Activated CD4-positive, alpha-beta T cell treated with anti-CD3 and anti-CD28 coated beads, Interleukin-2, Interleukin-4, amounts not matched to agents 100 ng/mL and 50 ng/mL, durations not matched to agents 16 hours and 8 hours (primary cell): ENCODE results near the gene LMOD1.
A peak's percentile ranks its signal among the peaks of the same experiment; 100 is the strongest.

Experiments used
- DNase-seq: peaks from one replicate; pipeline ENCODE4 v3.0.0-alpha.2; 2020; ENCODE audit warnings: low spot score

Gene LMOD1

DNA sequence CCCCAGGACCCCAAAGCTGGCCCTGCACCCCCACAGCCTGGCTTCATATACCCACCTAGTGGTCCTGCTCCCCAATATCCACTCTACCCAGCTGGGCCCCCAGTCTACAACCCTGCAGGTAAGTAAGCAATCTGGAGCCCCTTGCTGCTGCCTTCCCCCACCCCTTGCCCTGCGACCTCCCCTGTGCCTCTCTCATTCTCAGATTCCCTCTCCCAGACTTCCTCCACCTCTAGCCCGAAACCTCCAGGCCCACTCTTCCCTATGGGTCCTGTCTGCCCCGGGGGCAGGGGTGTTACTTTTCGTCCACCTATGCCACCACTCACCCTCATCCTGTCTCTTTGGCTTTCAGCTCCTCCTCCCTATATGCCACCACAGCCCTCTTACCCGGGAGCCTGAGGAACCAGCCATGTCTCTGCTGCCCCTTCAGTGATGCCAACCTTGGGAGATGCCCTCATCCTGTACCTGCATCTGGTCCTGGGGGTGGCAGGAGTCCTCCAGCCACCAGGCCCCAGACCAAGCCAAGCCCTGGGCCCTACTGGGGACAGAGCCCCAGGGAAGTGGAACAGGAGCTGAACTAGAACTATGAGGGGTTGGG is 54.8 kb downstream of the LMOD1 start:
- DNase-seq, result no peak

DNA sequence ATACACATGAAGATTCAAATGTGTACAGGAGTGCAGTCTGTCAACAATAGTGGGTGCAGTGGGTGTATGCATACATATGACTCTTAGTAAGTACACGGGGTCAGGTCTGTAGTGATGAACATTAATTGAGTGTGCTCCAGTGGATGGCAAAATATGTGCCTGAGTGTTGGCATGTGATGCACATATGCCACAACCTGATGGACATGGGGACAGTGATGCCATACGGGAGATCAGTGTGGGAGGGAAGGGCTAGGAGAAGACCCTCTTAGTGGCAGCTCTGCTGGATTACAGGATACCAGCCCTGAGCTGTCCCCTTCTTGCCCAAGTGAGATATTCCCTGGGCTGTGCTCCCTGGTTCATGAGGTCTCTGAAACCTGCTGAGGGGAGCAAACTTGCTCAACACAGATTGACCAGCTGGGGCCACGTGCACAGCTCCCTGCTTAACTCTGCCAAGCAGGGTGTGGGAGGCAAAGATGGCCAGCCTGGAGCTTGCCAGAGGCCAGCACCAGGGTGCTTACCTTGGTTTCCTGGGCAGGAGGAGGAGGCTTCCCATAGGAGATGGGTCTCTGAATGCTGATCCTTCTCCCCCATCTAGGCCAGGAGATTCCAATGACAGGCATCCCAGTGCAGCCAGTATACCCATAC is 55.4 kb downstream of the LMOD1 start:
- no peak for DNase-seq

DNA sequence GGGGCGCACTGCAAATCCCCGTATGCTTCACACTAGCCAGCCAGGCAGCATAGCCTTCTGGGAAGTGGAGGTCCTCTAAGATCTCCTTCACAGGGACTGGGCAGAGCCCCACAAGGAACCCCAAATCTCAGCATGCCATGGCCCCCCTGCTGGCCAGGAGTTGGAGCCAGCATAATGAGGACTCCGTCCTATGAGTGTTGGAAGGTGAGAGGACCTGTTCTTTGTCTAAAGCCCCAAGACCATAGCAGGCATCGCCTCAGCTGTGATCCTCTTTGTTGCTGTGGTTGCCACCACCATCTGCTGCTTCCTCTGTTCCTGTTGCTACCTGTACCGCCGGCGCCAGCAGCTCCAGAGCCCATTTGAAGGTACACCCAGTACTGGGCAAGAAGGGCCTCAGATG is 56.1 kb downstream of the LMOD1 start:
- no peak for DNase-seq

DNA sequence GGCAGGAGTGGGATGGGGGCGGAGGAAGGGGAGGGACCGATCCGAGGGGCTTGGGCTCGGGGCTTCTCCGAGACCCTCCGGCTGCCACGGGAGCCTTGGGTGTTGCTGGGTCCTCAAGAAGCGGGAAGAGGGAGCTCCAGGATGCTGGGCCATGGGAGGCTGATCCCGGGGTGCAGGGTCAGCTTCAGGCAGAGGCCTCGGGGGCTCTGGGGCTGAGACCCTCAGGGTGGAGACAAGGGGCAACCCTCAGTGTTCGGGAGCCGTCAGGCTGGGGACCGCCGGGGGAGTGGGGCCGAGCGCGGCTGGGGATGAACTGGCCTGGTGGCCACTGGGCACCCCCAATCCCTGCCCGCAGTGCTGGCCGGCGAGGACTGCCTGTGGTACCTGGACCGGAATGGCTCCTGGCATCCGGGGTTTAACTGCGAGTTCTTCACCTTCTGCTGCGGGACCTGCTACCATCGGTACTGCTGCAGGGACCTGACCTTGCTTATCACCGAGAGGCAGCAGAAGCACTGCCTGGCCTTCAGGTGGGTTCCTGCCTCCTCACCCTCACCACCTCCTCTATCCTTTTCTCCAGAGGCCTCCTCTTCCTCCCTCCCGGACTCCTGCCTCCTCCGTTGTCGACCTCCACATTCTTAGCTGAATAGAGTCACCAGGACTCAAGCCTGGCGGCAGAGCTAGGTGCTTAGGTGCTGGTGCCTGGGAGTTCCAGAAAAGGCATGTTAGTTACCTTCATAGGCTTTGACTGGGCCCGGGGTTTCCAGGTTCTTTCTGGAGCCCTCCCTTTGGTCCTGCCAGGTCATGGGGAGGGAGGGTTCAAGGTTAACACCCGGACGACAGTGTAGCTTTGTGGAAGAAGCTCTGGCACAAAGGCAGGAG is 57.0 kb downstream of the LMOD1 start:
- DNase-seq, result no peak

DNA sequence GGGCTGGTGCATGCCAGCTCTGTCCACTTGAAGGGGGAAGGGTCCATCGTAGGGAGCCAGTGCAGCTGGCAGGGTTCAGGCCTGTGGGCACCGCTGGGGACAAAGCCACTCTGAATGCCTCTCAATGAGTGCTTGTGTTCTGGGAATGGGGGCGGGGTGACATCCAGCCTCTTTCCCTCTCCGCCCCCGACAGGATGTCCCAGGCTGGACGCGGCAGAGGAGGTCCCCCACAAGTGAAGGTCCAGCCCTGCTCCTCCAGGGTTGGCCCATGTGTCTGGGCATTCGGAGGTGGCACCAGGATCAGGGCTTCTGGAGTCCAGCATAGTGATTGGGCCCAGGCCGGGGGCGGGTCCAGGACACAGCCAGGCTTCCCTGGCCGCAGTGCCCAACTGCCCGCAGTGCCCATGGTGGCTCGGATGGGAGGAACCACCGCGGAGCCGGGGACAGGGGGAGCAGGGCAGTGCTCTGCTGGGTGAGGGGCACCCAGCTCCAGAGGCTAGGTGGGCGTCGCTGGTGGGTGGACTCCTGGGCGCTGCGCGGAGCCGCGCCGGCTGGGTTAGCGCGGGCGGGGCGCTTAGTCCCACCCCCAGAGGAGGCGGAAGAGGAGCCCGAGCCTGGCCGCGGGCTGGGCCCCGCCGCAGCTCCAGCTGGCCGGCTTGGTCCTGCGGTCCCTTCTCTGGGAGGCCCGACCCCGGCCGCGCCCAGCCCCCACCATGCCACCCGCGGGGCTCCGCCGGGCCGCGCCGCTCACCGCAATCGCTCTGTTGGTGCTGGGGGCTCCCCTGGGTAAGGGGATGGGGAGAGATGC is 57.9 kb downstream of the LMOD1 start, which contains the start of gene SHISA4:
Gene SHISA4 (plus strand): TSS at position 617 of the 808 bp plus-strand sequence. CDS start 97 bp downstream, at position 714.
- DNase-seq, result no peak

DNA sequence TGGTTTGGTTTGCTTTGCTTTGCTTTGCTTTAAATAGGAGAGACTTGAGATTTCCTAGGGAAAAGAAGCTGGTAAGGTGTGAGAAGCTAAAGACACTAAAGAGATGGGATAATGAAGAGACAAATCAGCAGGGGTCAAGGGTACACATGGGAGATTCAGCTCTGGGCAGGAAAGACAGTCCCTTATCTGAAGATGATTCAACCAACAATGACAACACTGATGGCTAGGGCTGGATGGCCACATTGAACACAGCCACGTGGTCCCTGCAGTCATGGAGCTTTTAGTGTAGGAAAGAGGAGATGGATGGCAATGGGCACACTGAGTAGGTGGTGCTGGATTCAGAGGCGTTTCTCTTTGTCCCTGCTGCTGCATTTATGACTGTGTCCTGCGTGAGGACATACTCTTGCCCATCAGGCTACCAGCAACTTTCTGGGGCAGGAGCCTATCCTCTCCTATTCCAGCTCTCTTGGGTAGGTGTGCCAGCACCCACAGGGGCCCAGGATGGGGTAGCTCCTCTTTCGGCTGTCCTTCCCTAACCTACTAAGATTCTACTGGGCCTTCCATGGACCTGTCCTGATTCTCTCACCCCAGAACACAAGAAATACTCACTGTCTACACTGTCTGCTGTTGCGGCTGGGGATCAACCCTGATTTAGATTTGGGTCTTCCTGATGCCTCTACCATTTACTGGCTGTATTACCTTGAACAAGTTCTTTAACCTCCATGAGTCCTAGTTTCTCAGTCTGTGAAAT is 59.1 kb downstream of the LMOD1 start:
- DNase-seq, result no peak

DNA sequence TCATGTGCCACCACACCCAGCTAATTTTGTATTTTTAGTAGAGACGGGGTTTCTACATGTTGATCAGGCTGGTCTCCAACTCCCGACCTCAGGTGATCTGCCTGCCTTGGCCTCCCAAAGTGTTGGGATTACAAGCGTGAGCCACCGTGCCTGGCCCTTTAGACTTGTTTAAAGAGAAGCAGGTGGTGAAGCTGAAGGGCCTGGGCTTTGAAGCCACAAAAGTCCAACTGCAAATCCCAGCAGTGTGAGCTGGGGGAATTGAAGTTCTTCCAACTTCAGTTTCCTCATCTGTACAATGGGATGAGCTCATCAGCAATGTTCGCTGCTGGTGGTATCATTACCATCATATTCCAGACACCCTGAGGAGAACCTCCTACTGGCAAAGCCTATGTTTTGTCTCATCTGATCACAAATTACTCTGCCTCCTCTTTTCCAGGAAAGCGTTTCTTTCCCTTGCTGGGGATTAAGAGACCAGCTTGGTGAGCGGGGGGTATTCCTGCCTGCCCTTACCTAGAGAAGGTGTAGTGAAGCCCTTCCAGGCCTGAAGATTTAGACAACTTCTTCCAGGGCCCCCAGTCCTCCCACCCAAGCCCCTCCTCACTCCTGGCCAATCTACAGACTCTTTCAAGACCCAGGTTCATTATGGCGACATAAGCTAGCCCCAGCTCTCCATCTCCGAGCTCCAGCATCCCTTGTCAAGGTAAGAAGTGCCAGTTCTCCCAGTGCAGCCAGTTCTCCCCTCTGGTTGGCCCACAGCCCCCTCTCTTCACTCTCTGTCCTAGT is 60.1 kb downstream of the LMOD1 start:
- DNase-seq, result no peak

DNA sequence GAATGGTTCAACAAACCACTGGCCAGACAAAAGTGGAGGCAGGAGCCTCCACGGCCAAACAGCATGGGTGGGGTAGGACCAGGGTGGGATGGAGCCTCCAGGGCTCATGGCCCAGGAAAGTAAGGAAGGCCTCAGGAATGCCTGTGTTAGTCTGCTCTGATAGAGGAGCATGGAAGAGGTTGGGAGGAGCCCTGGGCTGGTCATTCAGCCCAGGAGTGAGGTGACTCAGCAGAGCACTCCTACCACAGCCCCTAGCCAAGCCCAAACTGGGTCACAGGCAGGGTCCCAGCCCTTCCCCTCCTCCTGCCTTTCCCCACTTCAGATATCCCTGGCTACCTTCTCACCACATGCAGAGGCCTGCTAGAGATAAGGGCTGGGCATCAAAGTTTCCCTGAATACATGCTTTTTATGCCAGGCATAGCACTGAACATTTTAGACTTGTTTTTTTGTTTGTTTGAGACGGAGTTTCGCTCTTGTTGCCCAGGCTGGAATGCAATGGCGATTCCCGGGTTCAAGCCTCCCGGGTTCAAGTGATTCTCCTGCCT is 60.7 kb downstream of the LMOD1 start:
- DNase-seq, result no peak

DNA sequence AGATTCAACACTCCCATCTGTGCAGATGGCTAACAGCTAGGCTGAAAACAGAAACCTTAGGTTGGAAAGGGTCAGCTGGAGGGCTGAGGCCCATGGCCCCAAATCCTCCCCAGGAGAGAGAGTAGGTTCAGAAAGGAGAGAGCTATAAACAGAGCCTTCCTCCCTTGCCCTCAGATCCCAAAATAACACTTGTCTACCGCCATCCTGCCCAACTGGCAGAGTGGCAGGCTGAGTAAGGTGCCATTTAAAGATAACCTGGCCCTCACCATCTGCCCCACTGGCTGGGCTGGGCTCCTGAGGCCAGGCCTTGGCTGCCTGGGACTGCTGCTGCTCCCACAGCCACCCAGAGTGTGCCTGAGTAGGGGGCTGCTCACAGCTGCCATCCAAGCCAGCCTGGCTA is 61.9 kb downstream of the LMOD1 start:
- DNase-seq, result no peak

DNA sequence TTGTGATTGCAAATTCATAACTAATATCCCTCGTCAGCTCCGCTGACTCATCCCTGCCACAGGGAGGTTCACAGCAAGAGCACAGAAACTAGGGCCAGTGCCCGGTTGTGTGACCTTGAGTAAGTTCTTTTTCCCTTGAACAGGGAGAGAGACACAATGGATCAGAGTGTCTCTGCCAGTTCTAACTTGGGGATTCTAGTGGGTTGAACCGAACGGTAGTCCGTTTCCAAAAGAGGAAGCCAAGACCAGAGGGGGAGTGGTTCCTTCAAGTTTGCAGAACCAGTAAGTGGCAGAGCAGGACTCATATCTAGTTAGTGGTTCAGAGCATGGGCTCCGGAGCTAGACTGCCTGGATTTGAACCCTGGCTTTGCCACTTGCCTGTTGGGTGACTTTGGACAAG is 62.6 kb downstream of the LMOD1 start:
- peak; percentile 21 for DNase-seq

DNA sequence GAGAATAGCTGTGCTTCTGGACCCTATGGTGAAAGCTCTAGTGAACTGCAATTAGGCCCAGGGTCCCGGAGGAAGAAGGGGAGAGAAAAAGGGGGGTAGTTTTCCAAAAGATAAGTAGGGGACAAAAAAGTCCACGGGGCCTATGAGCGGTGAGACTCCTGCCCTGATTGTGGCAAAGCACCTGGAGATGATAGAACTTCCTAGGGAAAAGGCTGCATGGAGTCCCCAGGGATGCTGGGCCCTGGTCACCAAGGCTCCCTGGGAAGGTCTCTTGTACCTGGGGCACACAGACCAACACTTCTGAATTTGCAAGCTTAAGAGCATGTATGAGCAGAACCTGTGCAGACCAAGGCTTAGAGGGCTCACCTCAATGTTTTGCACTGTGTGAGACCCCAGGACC is 63.1 kb downstream of the LMOD1 start:
- no peak for DNase-seq

DNA sequence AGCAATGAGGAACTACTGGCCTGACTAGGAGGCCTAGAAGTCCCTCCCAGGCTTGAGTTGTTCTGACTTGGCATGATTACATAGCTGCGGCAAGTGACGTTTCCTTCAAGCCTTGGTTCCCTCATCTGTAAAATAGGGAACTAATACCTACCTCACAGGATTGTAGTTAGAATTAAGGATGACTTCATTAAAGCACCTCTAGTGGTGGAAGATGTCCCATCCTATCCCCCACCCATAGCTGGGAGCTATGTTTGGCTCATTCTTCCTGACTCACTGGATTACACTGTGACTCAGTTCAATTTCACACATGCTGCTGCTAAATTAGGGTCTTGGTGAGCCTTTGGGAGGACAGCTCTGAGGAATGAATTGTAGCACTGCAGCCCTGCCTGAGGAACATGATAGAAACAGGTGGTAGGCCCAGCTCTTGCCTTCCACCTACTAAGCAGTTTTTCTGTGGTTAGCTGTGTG is 63.6 kb downstream of the LMOD1 start:
- DNase-seq, result no peak

DNA sequence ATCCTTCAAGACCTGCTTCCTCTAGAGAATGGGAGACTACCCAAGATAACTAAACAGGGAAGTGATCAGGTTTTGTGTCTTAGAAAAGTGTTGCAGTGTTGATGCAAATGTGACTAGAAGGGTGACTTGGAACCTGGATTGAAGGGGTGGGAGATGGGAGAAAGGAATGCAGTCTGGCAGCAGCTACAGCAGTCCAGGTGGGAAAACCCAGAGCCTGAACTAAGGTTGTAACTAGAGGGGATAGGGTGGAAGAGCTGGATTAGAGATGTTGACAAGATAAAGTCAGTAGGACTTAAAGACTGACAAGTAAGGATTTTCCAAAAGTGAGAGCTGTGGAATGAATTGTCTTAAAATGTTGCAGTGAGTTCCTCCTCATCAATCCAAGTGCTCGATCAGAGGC is 64.7 kb downstream of the LMOD1 start:
- no peak for DNase-seq

DNA sequence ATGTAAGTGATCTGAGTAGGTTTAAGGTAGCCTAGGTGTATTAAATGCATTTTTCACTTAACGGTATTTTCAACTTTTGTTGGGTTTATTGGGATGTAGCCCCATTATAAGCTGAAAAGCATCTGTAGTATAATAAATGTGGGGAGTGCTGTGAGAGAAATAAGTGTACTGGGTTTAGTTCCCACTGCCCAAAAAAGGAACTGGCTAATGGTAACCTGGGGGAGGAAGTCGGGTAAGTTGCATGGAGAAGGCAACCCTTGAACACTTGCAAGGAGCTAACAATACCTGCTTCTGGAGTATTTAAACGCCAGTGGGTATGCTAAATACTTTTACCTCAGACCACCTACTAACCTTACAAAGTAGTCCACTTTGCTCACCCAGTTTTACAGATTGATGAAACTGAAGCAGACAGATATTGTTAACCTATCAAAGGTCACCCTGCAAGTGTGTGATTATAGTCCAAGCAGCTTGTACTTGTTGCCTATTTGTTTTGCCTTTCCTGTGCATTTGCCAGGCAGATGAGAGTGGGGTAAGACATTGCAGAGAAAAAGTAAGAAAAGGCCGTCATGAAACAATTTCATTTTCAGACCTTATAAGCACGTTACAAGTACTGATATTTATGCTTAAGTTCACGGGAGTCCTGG is 65.3 kb downstream of the LMOD1 start:
- no peak for DNase-seq

DNA sequence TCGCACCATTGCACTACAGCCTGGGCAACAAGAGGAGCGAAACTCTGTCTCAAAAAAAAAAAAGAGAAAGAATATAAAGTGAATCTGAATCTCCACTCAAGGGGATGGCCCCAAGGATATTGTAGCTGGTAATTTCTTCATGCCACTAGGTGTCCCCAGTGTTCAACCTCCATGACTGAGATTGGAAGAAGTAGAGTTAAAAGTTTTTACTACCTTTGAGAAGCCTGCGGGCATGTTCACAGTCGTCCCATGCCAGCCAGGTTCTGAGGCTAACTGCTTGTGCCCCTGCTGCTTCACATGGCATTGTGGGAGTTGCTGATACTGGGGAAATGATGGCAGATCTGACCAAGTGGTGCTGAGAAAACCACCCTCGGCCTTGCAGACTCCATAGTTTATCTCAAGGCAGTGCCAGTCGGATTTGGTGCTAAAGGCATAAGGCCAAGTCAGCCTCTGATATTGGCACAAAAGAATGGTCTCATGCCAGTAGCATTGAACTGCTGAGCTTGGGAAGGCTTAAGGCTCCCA is 68.4 kb downstream of the LMOD1 start:
- peak; percentile 37 for DNase-seq

DNA sequence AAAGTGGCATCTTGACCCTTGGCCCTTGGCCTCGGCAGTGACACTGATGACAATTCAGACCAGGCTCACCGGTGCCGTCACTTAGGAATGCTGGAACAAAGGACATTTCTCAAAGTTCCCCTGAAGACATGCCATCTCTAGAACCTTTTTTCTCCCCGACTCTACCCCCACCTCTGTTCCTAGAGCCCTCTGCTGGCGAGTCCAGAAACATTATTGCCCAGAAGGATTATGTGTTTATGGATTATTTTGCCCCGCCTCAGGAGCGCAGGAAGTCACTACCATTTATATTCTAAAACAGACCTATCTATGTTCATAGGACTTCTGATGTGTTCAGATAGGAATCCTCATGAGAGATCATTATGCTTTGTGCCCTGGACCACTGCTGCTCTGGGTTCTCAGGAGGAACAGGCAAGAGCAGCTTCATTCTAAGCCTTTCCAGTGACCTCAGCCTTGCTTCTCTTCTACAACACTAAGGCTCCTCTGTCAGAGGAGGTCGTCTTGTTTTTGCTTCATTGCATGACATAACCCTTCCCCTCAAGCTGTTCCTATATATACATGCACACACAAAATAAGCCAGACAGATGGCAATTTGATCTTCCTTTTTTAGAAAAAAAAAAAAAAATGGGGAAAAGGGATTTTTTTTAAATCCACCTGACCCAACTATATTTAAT is 70.1 kb downstream of the LMOD1 start:
- DNase-seq, result no peak

DNA sequence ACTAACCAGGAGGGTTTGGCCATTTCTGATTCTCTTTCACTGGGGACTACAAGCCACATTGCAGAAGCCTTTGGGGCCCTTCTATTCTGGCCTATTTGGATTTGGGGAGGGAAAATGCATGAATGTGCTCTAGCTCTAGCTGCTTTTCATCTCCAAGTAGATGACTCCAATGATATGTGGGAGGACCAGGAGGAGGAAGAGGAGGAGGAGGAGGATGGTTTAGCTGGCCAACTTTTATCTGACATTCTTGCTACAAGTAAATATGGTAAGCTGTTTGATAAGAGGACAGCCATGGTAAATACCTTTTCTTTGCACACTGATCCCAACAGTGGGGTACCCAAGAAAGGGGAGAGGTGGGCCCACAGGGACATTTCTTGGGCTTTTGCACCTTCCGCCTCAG is 71.7 kb downstream of the LMOD1 start:
- no peak for DNase-seq

DNA sequence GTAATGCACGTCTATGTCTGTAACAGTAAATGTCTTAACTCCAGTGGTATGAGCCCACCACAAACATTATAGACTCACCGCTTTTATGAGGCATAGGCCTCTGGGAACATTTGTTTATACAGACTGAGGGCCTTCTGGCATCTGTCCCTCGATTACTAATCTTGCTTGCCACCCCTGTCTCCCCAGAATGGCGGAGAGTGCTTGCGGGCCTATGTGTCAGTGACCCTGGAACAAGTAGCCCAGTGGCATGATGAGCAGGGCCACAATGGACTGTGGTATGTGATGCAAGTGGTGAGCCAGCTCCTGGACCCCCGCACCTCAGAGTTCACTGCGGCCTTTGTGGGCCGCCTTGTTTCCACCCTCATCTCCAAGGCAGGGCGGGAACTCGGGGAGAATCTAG is 76.0 kb downstream of the LMOD1 start:
- DNase-seq, result no peak

DNA sequence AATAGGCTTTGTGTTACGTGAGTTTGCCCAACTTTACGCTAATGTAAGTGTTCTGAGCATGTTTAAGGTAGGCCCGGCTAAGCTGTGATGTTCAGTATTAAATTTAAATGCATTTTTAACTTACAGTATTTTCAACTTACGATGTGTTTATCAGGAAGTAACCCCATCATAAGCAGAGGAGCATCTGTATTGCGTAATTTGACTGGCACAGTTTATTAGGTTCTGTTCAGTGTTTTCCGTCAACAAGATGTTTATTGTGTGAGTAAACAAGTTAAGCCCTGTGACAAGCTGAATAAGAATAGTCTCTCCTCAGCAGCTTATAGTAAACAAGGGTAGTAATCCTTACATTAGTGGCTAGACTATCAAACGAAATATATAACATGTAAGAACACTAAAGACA is 84.9 kb downstream of the LMOD1 start:
- DNase-seq, result no peak
